GM12873 (cell line): ENCODE data around the gene FBL.

Experiments
- CTCF ChIP-seq: IDR thresholded peaks from 2 replicates; pipeline ENCODE4 v1.5.1; 2012; ENCODE audit warnings: low read depth, mild to moderate bottlenecking, moderate library complexity, low read length, control low read depth; ENCODE audit not compliant: insufficient read depth; ENCODE audit errors: missing control alignments

Gene FBL

GRCh38 chr19:39825531-39826076 is 20.6 kb downstream of the FBL start:
- no peak for TF ChIP-seq CTCF

GRCh38 chr19:39825093-39825463 is 21.1 kb downstream of the FBL start:
- TF ChIP-seq CTCF, result no peak

- peak; percentile 15 for TF ChIP-seq CTCF
Measured at GRCh38 chr19:39824143-39825092, 21.8 kb downstream of the FBL start.

- TF ChIP-seq CTCF, result no peak
Measured at GRCh38 chr19:39823686-39824085, 22.5 kb downstream of the FBL start.

GRCh38 chr19:39820696-39821095 is 25.5 kb downstream of the FBL start:
- TF ChIP-seq CTCF, result no peak

- TF ChIP-seq CTCF, result no peak
Measured at GRCh38 chr19:39819786-39820185, 26.4 kb downstream of the FBL start.

GRCh38 chr19:39818626-39819097 is 27.5 kb downstream of the FBL start:
- TF ChIP-seq CTCF, result no peak
